ENCODE measurements around the gene AKNAD1.
"Not testable (repeated sequence)": the region's sequence is repeated elsewhere in the genome, so short reads cannot be mapped to it uniquely, and the experiment has no call there.

AKNAD1 gene

GRCh38 chr1:108829498-108829916 lies 27.4 kb downstream of the AKNAD1 start:
- DNase-seq, result no peak

GRCh38 chr1:108828074-108828961 lies 28.6 kb downstream of the AKNAD1 start:
- peak; percentile 74 for DNase-seq

- DNase-seq, result no peak
Measured at GRCh38 chr1:108826081-108826635, 30.7 kb downstream of the AKNAD1 start.

GRCh38 chr1:108824051-108824450 lies 32.8 kb downstream of the AKNAD1 start:
- DNase-seq, result no peak

- DNase-seq, result no peak
Measured at GRCh38 chr1:108823632-108824031, 33.3 kb downstream of the AKNAD1 start.

- DNase-seq, result no peak
Measured at GRCh38 chr1:108819878-108820277, 37.0 kb downstream of the AKNAD1 start.

- DNase-seq, result no peak
Measured at GRCh38 chr1:108817811-108818210, 39.1 kb downstream of the AKNAD1 start.

GRCh38 chr1:108817016-108817415 lies 39.9 kb downstream of the AKNAD1 start:
- no peak for DNase-seq

GRCh38 chr1:108816049-108816893 lies 40.6 kb downstream of the AKNAD1 start:
- no peak for DNase-seq

GRCh38 chr1:108815566-108815965 lies 41.3 kb downstream of the AKNAD1 start:
- DNase-seq, result no peak

- DNase-seq, result no peak
Measured at GRCh38 chr1:108814343-108815125, 42.4 kb downstream of the AKNAD1 start.

- no peak for DNase-seq
Measured at GRCh38 chr1:108813326-108813725, 43.6 kb downstream of the AKNAD1 start.

GRCh38 chr1:108811611-108812010 lies 45.3 kb downstream of the AKNAD1 start:
- DNase-seq, result no peak

GRCh38 chr1:108808438-108808837 lies 48.5 kb downstream of the AKNAD1 start:
- DNase-seq, result no peak

GRCh38 chr1:108803548-108803947 lies 53.3 kb downstream of the AKNAD1 start:
- no peak for DNase-seq

GRCh38 chr1:108801101-108801500 lies 55.8 kb downstream of the AKNAD1 start:
- no peak for DNase-seq

GRCh38 chr1:108799001-108799400 lies 57.9 kb downstream of the AKNAD1 start:
- no peak for DNase-seq

- DNase-seq, result no peak
Measured at GRCh38 chr1:108792420-108792819, 64.5 kb downstream of the AKNAD1 start.

- DNase-seq, result no peak
Measured at GRCh38 chr1:108791790-108792189, 65.1 kb downstream of the AKNAD1 start.

- no peak for DNase-seq
Measured at GRCh38 chr1:108785880-108786279, 71.0 kb downstream of the AKNAD1 start.

GRCh38 chr1:108785264-108785663 lies 71.6 kb downstream of the AKNAD1 start:
- no peak for DNase-seq

GRCh38 chr1:108781575-108781944 lies 75.3 kb downstream of the AKNAD1 start:
- DNase-seq, result not testable (repeated sequence)
